Measurements from ENCODE around the gene KY.

Gene KY

GRCh38 chr3:134667406-134667805 is 16.6 kb upstream of the KY start:
- DNase-seq, result no peak

- no peak for DNase-seq
These were observed 16.1 kb upstream of the KY start for GRCh38 chr3:134666885-134667284.

GRCh38 chr3:134666466-134666865 is 15.6 kb upstream of the KY start:
- DNase-seq, result no peak

GRCh38 chr3:134666052-134666451 is 15.2 kb upstream of the KY start:
- no peak for DNase-seq

- DNase-seq, result no peak
These were observed 14.4 kb upstream of the KY start for GRCh38 chr3:134665243-134665642.

- DNase-seq, result no peak
These were observed 13.1 kb upstream of the KY start for GRCh38 chr3:134663721-134664456.

- DNase-seq, result no peak
These were observed 9.2 kb upstream of the KY start for GRCh38 chr3:134660046-134660441.

- DNase-seq, result no peak
These were observed 8.7 kb upstream of the KY start for GRCh38 chr3:134659391-134660045.

- no peak for DNase-seq
These were observed 7.7 kb upstream of the KY start for GRCh38 chr3:134658555-134658954.

- DNase-seq, result no peak
These were observed 5.5 kb upstream of the KY start for GRCh38 chr3:134656211-134656800.

- no peak for DNase-seq
These were observed 4.9 kb upstream of the KY start for GRCh38 chr3:134655706-134656105.

GRCh38 chr3:134654031-134654430 is 3.2 kb upstream of the KY start:
- DNase-seq, result no peak

GRCh38 chr3:134652886-134653630 is 2.2 kb upstream of the KY start:
- DNase-seq, result no peak

GRCh38 chr3:134652409-134652831 is 1.6 kb upstream of the KY start:
- DNase-seq, result no peak

- DNase-seq, result no peak
These were observed 672 bp upstream of the KY start for GRCh38 chr3:134651347-134652041.

- no peak for DNase-seq
These were observed 1.6 kb downstream of the KY start for GRCh38 chr3:134649106-134649705.

GRCh38 chr3:134647902-134648760 is 2.7 kb downstream of the KY start:
- DNase-seq, result no peak

- no peak for DNase-seq
These were observed 4.7 kb downstream of the KY start for GRCh38 chr3:134646086-134646485.

- no peak for DNase-seq
These were observed 5.3 kb downstream of the KY start for GRCh38 chr3:134645515-134645914.

- DNase-seq, result no peak
These were observed 5.9 kb downstream of the KY start for GRCh38 chr3:134644731-134645514.

All from activated naive CD4-positive, alpha-beta T cell (primary cell).